ENCODE data around the gene OPN1MW3.
"Not testable (repeated sequence)": the region's sequence is repeated elsewhere in the genome, so short reads cannot be mapped to it uniquely, and the experiment has no call there.

GRCh38 chrX:154258711-154259110 is 1.3 kb downstream of the OPN1MW3 start:
- TF ChIP-seq, protein P1, sequence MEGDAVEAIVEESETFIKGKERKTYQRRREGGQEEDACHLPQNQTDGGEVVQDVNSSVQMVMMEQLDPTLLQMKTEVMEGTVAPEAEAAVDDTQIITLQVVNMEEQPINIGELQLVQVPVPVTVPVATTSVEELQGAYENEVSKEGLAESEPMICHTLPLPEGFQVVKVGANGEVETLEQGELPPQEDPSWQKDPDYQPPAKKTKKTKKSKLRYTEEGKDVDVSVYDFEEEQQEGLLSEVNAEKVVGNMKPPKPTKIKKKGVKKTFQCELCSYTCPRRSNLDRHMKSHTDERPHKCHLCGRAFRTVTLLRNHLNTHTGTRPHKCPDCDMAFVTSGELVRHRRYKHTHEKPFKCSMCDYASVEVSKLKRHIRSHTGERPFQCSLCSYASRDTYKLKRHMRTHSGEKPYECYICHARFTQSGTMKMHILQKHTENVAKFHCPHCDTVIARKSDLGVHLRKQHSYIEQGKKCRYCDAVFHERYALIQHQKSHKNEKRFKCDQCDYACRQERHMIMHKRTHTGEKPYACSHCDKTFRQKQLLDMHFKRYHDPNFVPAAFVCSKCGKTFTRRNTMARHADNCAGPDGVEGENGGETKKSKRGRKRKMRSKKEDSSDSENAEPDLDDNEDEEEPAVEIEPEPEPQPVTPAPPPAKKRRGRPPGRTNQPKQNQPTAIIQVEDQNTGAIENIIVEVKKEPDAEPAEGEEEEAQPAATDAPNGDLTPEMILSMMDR (IDR thresholded peaks at IDR 0.05) = not testable (repeated sequence)
- not testable (repeated sequence) for TF ChIP-seq EP300 (IDR thresholded peaks at IDR 0.05)

All from stomach (tissue), 4 donors.